LNCAP (cell line): ENCODE data around the gene GOLGA3.

Experiments used
- CTCF ChIP-seq: fragments of 450-650 bp; IDR thresholded peaks from 2 replicates; pipeline ENCODE4 v1.5.1; 2017; ENCODE audit warnings: mild to moderate bottlenecking

The GOLGA3 gene

GRCh38 chr12:132748319-132748718, 80.3 kb downstream of the GOLGA3 start:
- TF ChIP-seq CTCF, result no peak

- no peak for TF ChIP-seq CTCF
These were observed 80.8 kb downstream of the GOLGA3 start for GRCh38 chr12:132747896-132748295.

- TF ChIP-seq CTCF, result no peak
These were observed 81.3 kb downstream of the GOLGA3 start for GRCh38 chr12:132747395-132747794.

- no peak for TF ChIP-seq CTCF
These were observed 82.1 kb downstream of the GOLGA3 start for GRCh38 chr12:132746613-132747012.

GRCh38 chr12:132743831-132744230, 84.8 kb downstream of the GOLGA3 start:
- no peak for TF ChIP-seq CTCF

GRCh38 chr12:132741620-132742019, 87.0 kb downstream of the GOLGA3 start:
- no peak for TF ChIP-seq CTCF

- no peak for TF ChIP-seq CTCF
These were observed 88.0 kb downstream of the GOLGA3 start for GRCh38 chr12:132740652-132741051.

- TF ChIP-seq CTCF, result no peak
These were observed 88.4 kb downstream of the GOLGA3 start for GRCh38 chr12:132740313-132740646.
